Measurements from ENCODE around the gene EXOC6.

GRCh38 chr10:92829786-92830377 lies 18.4 kb upstream of the EXOC6 start:
- TF ChIP-seq CTCF (IDR thresholded peaks at IDR 0.05) (no peak), POLR2A (IDR thresholded peaks at IDR 0.05) (no peak)

Data from heart left ventricle (tissue), 13 donors.